SH-SY5Y (cell line): ENCODE data around the gene FBXL17.

Experiments
- GATA2 ChIP-seq: IDR thresholded peaks from 2 replicates; pipeline ENCODE4 v1.6.1; 2011; ENCODE audit warnings: mild to moderate bottlenecking, low read depth, low read length
- GATA3 ChIP-seq: IDR thresholded peaks from 2 replicates; pipeline ENCODE4 v1.6.1; 2011; ENCODE audit warnings: low read depth, mild to moderate bottlenecking, low read length, moderate library complexity

DNA sequence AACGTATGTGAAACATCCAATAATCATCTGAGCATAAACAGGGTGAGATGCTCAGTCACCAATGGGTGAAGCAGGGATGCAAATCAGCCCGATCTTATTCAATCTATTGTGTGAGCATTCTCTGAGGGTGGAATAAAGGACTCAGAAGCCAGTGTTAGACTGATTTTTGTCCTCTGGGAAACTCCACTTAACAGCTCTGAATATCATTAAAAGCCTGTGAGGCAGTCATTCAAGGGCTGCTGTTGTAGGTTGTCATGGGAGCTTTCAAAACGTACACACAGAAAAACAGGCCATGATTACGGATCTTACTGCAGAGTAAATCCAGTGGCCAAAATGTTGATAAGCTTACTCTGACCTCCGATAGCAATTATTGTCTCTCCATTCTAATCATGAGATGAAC lies 444.7 kb downstream of the FBXL17 start:
- no peak for TF ChIP-seq GATA2
- TF ChIP-seq GATA3, result no peak
